ENCODE data around the gene SAMD10.

DNA sequence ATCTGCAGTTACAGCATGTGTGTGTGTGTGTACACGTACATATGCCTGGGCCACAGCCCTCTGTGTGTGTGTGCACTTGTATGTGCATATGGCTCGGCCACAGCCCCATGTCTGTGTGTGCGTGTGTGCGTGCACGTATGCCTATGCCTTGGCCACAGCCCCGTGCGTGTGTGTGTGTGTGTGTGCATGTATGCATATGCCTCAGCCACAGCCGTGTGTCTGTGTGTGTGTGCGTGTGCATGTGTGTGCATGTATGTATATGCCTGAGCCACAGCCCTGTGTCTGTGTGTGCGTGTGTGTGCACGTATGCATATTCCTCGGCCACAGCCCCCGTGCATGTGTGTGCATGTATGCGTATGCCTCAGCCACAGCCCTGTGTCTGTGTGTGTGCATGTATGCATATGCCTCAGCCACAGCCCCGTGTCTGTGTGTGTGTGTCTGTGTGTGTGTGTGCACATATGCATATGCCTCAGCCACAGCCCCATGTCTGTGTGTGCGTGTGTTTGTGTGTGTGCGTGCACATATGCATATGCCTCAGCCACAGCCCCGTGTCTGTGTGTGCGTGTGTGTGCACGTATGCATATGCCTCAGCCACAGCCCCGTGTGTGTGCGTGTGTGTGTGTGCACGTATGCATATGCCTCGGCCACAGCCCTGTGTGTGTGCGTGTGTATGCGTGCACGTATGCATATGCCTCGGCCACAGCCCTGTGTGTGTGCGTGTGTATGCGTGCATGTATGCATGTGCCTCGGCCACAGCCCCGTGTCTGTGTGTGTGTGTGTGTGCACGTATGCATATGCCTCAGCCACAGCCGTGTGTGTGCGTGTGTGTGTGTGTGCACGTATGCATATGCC, 41.9 kb upstream of the SAMD10 start:
- TF ChIP-seq CTCF (IDR thresholded peaks at IDR 0.05) (no peak), POLR2A (IDR thresholded peaks at IDR 0.05) (no peak)
